Smooth muscle cell (in vitro differentiated cells): ENCODE results near the gene PDLIM4. TPM values are rescaled to one million over a fixed set of nuclear protein-coding genes. Genes with fewer than 3 reads are reported as not detected.

Source experiments
- DNase-seq: peaks from one replicate; lab custom pipeline; 2025; ENCODE audit not compliant: unreplicated experiment; lab: John Stamatoyannopoulos, UW
- H2AFZ ChIP-seq: fragments of 200-600 bp; sonication (generic); 2 replicates; pipeline ENCODE4 v1.6.0; 2016; ENCODE audit warnings: antibody characterized with exemption, low read depth, mild to moderate bottlenecking
- H3F3A ChIP-seq: fragments of 200-600 bp; sonication (generic); 2 replicates; pipeline ENCODE4 v1.6.0; 2017; ENCODE audit warnings: antibody characterized with exemption, low read depth
- H3K27ac ChIP-seq: fragments of 200-600 bp; sonication (generic); 2 replicates; pipeline ENCODE4 v1.5.1; 2016; ENCODE audit warnings: low read depth, mild to moderate bottlenecking
- H3K27me3 ChIP-seq: fragments of 200-600 bp; sonication (generic); 2 replicates; pipeline ENCODE4 v1.6.1; 2016; ENCODE audit warnings: low read depth, mild to moderate bottlenecking
- H3K36me3 ChIP-seq: fragments of 200-600 bp; sonication (generic); 2 replicates; pipeline ENCODE4 v1.5.1; 2016; ENCODE audit warnings: low read depth
- H3K4me1 ChIP-seq: fragments of 200-600 bp; sonication (generic); 2 replicates; pipeline ENCODE4 v1.5.1; 2016; ENCODE audit warnings: low read depth
- H3K4me2 ChIP-seq: fragments of 200-600 bp; sonication (generic); 2 replicates; pipeline ENCODE4 v1.6.0; 2016; ENCODE audit warnings: mild to moderate bottlenecking
- H3K4me3 ChIP-seq: fragments of 200-600 bp; sonication (generic); 2 replicates; pipeline ENCODE4 v1.5.1; 2016; ENCODE audit warnings: mild to moderate bottlenecking
- H3K79me2 ChIP-seq: fragments of 200-600 bp; sonication (generic); 2 replicates; pipeline ENCODE4 v1.6.0; 2016; ENCODE audit warnings: low read depth, mild to moderate bottlenecking
- H3K9ac ChIP-seq: fragments of 200-600 bp; sonication (generic); 2 replicates; pipeline ENCODE4 v1.6.0; 2016; ENCODE audit warnings: low read depth
- H3K9me3 ChIP-seq: fragments of 200-600 bp; sonication (generic); replicated peaks from 2 replicates; pipeline ENCODE4 v1.5.1; 2016; ENCODE audit warnings: low read depth
- H4K20me1 ChIP-seq: fragments of 200-600 bp; sonication (generic); 2 replicates; pipeline ENCODE4 v1.6.0; 2016; ENCODE audit warnings: low read depth
- CTCF ChIP-seq: fragments of 200-600 bp; sonication (generic); IDR thresholded peaks from 2 replicates; pipeline ENCODE4 v1.5.1; 2017; ENCODE audit warnings: borderline replicate concordance, mild to moderate bottlenecking, antibody characterized with exemption; ENCODE audit not compliant: insufficient read depth, poor library complexity, severe bottlenecking
- WGBS: methylation state at CpG from one replicate; pipeline ENCODE4 v1.1.7; 2016; ENCODE audit warnings: low lambda C conversion rate; 5-methylcytosine and 5-hydroxymethylcytosine counted together
- polyA plus RNA-seq: library from polyadenylated mRNA; unstranded; fragments of >200 nt; fragmentation: Nextera tagmentation; extraction: Ambion mirVana; gene quantifications from 2 replicates; pipeline ENCODE4 v1.2.1, GENCODE V29; 2016
- total RNA-seq: library from RNA; depleted of rRNA; stranded (reverse); fragments of >200 nt; gene quantifications from 2 replicates; pipeline ENCODE4 v1.2.3, GENCODE V29; 2014

The PDLIM4 gene
- total and polyA plus RNA-seq, 2 experiments from 2014 or later = 93.8 to 275 TPM

GRCh38 chr5:132277971-132278853, 20.7 kb downstream of the PDLIM4 start:
- 56% methylated on average over 5 of the region's 6 CpGs for WGBS
- Histone ChIP-seq H3K4me1 (no peaks in the 10 kb centered on the region), H3K9me3 (no peaks in the 10 kb centered on the region), H4K20me1 (peaks cover 16% of the 10 kb centered on the region), H3K79me2 (no peaks in the 10 kb centered on the region), H3K27ac (no peak overlapping the region), H2AFZ (no peak overlapping the region), H3K36me3 (no peaks in the 10 kb centered on the region), H3K9ac (no peak overlapping the region), H3F3A (no peaks in the 10 kb centered on the region), H3K4me3 (no peak overlapping the region), H3K27me3 (no peaks in the 10 kb centered on the region), H3K4me2 (no peak overlapping the region)
- TF ChIP-seq CTCF = no peak
- DNase-seq = no peak

- Histone ChIP-seq H4K20me1 (peaks cover 2% of the 10 kb centered on the region), H3K4me3 (no peak overlapping the region), H3K4me2 (no peak overlapping the region), H3F3A (no peaks in the 10 kb centered on the region), H3K36me3 (no peaks in the 10 kb centered on the region), H3K9ac (no peak overlapping the region), H3K79me2 (no peaks in the 10 kb centered on the region), H3K4me1 (no peaks in the 10 kb centered on the region), H2AFZ (no peak overlapping the region), H3K27me3 (no peaks in the 10 kb centered on the region), H3K27ac (no peak overlapping the region), H3K9me3 (no peaks in the 10 kb centered on the region)
- WGBS = 95% methylated on average over 3 of the region's 3 CpGs
- DNase-seq = no peak
- TF ChIP-seq CTCF = no peak
Measured at GRCh38 chr5:132279801-132280200, 22.3 kb downstream of the PDLIM4 start.

GRCh38 chr5:132280371-132281240, 23.1 kb downstream of the PDLIM4 start:
- no peak for DNase-seq
- no peaks in the 10 kb centered on the region for H3F3A ChIP-seq
- no peak overlapping the region for H2AFZ ChIP-seq
- no peaks in the 10 kb centered on the region for H3K79me2 ChIP-seq
- no peak overlapping the region for H3K4me2 ChIP-seq
- H3K27me3 ChIP-seq = no peaks in the 10 kb centered on the region
- H3K36me3 ChIP-seq = no peaks in the 10 kb centered on the region
- H3K27ac ChIP-seq = no peak overlapping the region
- no peaks in the 10 kb centered on the region for H3K4me1 ChIP-seq
- H3K9ac ChIP-seq = no peak overlapping the region
- no peaks in the 10 kb centered on the region for H3K9me3 ChIP-seq
- no peak overlapping the region for H3K4me3 ChIP-seq
- WGBS = 86% methylated on average over 5 of the region's 5 CpGs
- no peaks in the 10 kb centered on the region for H4K20me1 ChIP-seq
- TF ChIP-seq CTCF = no peak
